Measurements from ENCODE around the gene ECHS1.

ECHS1 gene

DNA sequence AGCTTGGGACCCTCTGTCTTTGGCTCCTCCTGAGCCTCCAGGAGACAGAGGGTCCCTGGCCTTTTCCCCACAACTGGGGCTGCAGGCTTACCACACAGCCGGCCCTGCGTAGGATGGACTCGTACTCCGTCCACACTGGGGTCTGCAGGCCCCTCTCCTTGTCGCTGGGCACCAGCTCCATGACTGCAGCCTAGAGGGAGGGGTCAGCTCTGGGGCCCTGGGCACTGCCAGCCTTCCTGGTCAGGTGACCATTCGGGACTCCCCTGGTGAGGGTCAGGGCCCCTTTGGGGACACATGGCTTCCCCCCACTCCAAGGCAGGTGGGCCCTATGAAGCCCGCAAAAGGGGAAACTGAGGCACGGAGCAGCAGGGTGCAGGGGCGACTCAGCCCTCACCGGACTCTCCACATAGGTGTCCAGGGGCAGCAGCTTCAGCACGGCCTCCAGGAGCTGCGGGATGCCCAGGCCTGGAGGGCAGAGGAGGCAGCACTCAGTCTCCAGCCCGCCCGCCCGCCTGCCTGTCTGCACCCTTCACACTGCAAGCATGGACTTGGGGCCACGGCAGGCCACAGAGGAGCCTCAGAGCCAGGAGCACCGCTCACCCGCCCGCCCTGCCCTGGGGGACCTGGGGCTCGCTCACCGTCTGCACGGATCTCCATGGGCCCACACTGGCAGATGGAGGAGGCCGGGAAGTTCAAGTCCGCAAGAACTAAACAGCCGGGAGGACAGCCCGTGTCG lies 16.4 kb downstream of the ECHS1 start:
- DNase-seq: no peak

DNA sequence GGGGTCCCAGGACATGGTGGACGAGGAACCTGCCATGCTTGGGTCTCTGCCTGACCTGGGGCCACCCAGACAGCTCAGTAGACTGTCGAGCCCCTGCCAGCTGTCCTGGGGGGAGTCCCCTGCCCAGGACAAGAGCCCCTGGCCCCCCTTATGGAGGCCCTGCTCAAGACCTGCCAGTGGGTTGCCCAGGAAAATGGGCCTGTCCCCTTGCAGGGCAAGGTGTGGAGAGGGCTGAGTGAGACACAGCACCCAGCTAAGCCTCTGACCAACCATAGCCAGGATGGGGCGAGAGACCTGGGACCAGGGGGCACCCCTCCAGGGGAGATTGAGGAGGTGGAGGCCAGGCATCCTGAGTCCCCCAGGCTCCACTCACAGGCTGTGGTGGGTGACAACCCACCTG lies 17.2 kb downstream of the ECHS1 start:
- DNase-seq: no peak

DNA sequence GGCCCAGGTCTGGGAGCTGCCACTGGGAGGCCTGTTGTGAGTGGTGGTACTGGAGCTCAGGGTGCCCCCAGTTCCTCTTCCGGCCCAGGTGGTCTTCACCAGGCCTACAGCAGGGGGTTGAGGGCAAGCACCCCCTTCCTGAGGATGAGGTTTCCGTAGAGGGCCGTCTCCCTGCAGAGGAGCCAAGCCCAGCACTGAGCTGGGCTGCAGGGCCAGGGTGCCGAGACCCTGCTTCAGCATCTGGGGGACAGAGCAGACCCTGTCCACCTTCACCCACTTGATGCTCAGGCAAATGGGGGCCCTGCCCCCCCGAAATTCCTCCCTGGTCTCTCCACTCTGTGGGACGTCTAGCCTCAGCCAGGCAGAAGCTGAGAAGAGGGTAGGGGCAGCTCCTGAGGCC lies 17.9 kb downstream of the ECHS1 start:
- DNase-seq: no peak

DNA sequence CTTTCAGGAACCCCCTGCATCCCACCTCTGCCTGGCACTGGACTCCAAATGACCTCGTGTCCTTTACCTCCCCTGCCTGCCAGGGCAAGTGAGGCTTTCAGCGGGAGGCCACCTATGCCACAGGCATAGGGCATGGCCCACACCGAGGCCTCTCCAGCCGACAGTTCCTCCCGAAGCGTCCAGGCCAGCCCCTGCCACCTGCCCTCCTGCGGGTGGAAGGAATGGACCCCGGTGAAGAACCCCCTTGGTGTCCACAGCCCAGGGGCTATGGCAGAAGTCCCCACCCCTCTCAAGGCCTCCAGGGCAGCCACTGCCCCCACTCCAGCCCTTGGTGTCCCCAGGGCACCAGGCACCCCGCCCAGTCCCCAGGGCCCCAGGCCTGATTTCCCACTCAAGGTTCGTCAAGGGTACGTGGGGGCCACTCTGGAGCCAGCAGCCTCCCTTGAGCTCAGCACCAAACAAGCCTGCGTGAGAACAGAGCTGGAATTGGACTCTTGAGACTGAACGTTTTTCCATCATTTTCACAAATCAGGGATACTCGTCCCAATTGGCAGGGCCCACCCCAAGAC lies 18.4 kb downstream of the ECHS1 start:
- DNase-seq: no peak

DNA sequence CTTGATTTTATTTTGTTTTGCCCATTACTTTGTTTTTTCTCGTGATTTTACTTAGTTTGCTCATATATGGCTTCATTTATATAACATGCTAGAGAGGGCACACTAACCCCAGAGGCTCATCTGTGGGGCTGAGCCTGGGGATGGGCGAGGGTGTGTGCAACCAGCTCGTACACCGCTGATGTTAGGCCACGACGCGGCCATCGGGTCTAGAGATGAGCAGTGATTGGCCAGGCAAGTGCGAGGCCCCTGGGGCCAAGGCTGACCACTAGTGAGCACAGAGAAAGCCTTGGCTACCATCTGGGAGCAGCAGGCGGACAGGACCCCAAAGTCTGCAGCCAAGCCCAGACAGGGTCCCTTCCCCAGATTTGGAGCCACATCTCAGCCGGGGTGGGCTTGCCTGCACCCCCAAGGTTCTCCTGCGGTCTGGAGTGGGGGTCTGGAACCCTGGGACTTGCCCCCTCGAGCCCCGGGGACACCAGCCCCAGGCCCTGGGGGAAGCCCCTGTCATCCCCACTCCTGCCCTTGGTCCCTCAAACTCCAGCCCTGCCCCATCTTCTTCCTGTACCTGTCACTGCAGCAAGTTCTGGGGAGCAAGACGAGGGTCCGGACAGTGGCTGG lies 19.1 kb downstream of the ECHS1 start:
- no peak for DNase-seq

DNA sequence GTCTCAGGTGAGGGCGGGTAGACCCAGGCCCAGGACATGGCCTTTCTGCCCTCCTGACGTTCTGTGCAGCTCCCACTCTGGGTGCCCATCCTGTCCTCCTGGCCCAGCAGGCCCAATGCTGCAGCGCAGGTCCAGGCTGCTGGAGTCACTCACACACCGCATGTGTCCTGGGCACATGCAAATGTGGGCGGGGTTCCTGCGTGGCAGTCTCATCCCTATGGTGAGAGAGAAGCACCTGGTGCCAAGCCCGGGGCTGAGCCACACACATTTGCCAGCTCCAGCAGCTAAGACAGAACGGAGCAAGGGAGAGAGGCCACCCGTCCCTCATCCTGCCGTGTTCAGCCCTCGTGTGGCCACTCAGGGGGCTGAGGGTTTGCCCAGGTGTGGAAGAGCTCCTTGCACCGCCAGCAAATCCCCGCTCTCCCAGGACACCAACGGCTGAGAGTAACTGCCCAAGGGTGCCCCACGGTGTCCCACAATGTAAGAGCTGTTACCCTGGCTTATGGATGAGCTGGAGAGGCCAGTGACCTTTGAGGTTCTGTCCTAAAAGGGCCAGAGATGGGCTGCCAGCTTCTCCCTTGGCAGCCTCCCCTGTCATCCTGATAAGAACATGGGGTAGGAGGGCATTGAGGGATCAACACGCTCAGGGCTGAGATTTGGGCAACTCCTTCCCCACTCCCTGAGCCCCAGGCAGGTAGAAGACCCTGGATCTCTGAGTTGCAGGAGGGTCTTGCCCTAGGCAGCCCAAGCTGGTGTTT lies 19.8 kb downstream of the ECHS1 start:
- DNase-seq: no peak

DNA sequence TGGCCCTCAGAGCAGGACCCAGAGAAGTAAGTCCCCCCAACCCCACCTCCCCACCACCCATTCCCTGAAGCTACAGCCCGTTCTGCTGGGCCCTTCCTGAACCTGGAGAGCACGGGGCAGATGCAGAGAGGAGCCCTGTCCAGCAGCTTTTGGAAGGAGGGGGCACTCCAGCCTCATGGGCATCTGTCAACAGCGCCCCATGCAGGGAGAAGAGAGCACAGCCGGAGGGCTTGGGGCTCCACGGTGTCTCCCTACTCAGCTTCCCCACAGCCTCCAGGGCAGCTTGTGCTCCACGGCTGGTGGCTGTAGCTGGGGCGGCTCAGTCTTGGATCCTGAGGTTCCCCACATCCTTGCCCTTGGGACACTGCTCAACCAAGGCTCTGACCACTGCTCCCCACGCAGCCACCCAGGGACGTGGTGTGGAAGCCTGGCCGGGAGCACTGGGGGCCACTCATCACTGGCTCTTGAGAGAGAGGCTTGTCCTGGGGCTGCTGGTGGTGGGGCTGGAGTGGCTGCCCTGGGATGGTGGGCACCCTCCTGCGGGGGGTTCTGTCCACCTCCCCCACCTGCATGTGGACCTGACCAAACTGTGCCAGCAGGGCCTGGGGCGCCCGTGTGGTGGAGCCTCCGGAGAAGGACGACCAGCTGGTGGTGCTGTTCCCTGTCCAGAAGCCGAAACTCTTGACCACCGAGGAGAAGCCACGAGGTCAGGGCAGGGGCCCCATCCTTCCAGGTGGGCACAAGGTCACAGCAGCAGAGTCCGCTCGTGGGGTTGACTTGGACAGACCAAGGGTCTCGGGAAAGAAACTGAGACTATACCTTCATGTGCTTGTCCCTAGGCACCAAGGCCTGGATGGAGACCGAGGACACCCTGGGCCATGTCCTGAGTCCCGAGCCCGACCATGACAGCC lies 21.5 kb downstream of the ECHS1 start:
- no peak for DNase-seq

DNA sequence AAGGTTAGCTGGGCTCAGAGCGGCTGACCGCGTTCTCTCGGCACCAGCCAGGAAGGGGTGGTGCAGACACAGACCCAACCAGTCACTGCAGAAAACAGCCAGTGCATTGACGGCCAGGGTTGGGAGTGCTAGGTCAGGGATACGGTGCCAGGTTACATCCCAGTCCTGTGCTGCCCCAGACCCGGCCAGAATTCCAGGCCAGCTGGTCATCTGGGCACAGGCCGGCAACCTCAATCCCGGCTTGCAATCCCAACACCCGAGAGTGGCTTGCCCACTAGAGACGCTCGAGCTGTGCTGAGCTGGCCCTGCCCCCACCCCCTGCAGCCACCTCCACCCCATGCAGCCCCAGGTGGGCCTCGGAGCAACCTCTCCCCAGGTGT lies 22.2 kb downstream of the ECHS1 start:
- DNase-seq: no peak

DNA sequence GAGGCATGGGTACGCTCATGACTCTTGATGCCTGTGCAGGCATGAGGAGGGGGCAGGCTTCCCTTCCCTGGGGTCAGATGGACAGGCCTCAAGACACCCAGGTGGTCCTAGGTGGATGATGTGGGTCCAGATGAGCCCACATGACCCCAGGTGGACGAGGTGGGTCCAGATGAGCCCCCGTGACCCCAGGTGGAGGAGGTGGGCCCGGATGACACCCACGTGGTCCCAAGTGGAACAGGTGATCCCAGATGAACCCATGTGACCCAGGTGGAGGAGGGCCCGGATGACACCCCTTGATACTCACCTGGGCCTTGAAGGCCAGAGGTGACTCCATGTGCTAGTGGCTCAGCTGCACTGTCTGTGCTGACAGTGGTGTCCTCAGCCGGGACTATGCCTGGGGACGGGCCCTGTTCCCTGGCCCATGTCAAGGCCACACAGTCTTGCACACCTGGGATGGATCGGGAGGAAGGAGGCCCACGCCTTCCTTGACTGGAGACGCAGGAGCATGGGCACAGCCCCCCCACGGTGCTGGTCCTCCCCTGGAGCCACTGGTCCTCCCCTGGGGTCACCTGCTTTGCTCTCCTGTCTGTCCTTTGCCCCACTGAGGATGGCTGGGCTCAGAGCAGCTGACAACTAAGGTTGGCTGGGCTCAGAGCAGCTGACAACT lies 22.7 kb downstream of the ECHS1 start:
- no peak for DNase-seq

DNA sequence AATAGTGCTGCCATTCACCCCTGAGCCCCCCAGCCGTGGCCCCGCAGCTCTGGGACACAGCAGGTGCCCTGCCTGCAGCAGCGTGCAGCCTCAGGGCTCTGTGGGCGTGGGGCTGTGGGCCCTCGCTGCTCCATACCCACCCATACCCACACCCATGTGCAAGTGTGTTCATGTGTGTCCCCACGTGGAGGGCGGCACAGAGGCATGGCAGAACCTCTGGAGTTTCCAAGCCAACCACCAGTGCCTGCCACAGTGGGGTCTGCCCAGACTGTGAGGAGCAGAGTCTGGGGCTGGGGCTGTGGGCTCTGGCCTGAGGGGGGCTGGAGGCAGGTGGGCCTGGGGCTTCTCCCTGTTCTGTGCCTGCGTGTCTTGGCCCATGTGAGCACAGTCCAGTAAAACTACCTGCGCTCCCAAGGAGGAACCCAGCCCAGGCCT lies 23.6 kb downstream of the ECHS1 start:
- no peak for DNase-seq

DNA sequence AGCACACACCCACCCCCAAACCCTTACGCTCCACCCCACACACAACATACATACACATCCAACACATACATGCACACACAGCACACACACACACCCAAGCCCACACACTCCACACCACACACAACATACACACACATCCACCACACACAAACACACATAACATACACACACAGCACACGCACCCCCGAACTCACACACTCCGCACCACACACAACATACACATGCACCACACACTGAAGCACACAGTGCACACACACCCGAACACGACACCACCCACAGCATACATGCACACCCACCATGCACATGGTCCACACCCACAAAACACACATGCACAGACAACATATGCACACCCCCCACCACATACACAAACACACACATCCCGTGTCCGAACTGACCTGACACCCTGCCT lies 24.0 kb downstream of the ECHS1 start:
- no peak for DNase-seq

DNA sequence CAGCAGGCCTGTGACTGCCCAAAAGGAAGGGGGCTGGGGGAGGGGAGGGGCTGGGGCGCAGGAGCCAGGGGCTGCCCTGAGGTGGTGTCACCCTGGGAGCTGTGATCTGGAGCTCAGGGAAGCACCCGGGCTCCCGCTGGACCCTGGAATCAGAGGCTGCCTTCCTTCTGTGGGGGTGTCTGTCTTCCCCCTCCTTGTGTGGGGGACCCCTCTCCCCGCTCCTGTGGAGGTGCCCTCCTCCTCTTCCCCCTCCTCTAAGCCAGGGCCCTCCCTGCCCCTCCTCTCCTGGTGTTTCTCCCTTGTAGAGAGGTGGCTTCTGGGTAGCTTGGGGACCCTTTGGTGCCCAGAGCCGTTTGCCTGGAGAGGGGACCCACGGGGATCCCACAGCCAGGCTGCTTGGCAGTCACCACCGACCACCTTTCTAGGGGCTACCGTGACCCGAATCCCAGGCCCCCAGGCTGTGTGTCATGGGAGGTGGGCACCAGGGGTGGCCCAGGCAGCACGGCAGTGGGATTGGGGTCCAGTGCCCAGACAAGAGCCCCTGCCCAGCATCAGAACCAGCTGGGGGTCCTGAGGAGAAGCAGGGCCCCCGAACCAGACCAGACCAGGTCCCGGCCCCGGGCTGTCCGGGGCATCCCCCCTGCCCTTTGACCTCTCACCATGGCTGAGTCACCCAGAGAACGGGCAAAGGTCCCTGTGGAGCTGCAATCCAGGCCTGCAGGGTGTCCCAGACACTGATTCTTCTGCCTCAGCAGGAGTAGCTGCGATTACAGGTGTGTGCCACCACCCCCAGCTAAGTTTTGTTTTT lies 25.2 kb downstream of the ECHS1 start:
- DNase-seq: no peak

DNA sequence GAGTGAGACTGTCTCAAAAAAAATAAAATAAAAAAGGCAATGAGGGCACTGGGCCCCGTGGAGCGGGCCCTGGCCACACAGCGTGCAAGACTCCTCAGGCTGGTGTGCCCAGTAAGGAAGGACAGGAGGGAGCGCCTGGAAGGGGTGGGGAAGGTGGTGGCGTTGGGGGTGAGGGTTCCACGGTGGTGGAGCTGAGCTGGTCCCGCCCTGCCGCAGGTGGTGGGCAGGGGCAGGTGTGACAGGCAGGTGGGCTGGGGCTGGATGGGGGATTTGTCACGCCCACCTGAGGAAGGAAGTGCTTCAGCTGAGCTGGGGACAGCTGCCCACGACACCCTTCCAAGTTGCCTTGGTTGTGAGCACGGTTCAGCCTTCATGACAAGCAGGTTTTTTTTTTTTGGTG lies 26.7 kb downstream of the ECHS1 start:
- no peak for DNase-seq

DNA sequence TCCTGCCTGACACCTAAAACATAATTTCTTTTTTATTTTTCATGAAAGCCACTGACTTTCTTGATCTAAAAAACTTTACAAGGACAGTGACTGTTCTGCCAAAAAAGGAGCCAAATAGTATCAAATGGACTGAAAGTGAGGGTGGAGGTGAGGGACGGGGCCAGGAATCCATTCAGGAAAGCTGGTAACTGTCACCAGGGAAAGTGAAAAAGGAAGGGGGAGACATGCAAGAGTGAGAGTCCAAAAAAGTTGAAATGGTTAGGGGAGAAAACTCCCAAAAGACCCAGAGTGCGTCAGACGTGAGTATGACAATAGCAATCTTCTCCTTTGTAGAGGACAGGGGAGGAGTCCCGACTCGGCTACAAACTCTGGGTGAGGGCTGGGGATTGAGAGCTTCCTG lies 28.9 kb downstream of the ECHS1 start:
- no peak for DNase-seq

DNA sequence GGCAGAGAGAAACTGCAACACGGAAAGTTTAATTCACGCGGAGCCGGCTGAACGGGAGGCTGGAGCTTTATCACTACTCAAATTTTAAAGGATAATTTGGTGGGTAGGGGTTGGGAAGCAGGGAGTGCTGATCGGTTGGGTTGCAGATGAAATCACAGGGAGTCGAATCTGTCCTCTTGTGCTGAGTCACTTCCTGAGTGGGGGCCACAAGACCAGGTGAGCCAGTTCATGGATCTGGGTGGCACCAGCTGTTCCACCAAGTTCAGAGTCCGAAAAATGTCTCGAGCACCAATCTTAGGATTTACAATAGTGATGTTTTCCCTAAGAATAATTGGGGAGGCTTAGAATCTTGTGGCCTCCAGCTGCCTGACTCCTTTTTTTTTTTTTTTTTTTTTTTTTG lies 29.6 kb downstream of the ECHS1 start:
- DNase-seq: no peak

DNA sequence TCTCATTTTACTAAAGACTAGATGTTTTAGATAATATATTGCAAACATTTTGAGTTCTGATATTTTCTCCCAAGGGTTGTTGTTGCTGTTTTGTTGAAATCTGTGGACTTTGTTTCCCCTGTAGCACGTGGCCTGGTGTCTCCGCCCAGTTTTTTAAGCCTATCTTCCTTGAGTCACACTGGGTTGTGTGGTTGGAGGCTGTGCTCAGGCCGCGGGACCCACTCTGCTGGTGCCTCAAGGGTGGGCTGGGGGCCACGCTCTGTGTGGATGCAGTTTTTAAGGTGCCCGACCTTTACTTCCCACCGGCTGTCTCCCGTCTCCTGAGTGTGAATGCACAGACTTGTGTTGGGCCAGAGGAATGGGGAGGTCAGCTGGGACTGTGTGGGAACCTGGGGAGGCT lies 30.2 kb downstream of the ECHS1 start:
- no peak for DNase-seq

DNA sequence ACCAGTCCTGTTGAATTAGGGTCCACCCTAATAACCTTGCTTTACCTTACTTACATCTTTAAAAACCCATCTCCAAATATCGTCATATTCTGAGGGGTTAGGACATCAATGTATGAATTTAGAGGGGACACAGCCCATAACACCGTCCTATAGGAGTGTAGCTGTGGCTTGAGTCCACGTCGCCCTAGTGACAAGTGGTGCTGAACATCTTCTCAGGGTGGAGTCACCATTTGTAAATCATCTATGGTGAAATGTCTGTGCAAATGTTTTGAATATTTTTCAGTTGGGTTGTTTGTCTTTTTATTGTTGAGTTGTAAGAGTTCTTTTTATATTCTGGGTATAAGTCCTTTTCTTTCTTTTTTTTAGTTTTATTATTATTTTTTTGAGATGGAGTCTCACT lies 31.2 kb downstream of the ECHS1 start:
- DNase-seq: no peak

DNA sequence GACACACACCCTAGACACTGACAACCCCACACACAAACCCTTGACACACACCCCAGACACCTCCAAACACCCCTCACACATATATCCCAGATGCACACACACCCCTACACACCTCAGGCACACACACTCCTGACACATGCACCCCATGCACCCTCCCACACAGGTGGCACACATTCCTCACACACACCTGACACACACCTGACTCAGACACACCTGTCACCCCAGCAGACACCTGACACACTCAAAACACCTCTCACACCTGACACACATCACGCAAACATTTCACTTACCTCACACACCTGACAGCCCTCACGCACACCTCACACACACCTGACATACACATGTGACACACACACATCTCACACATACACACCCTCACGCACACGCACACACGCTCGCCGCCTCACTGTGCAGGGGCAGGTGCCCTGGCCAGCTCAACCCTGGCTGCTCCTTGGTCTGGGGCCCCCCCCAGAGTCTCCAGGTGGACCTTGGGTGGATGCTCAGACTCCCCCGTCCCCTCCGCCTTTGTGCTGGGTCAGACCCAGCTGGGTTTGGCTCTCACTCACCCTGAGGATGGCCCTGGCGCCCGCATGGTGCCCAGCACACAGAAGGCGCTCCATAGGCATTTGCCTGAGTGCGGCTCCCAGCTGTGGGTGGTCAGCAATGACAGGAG lies 33.3 kb downstream of the ECHS1 start:
- DNase-seq: no peak

DNA sequence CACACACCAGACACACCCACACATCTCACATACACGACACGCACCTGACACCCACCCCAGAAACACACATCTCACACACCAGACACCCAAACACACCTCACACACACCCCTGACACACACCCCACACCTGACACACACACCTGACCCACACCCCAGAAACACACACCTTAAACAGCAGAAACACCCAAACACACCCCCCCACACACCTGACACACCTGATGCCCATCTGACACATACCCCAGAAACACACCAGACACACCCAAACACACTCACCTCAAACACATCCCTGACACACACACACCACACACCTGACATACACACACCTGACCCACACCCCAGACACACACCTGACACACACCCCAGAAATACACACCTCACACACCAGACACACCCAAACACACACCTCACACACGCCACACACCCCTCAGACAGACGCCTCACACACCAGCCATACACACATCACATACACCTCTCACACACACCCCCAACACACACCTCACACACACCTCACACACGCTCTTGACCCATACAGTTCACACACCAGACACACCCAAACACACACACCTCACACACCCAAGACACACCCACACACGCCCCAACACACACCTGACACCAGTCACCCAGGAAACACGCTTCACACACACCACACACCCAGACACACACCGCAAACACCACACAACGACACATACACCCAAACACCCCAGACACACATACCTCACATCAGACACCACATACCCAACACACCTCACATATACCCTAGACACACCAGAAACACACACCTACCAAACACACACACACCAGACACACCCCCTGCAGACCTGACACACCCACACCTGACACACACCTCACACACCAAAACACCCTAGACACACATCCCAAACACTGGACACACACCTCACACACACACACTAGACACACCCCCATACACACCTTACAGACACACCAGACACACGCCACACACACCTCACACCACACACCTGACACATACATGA lies 34.8 kb downstream of the ECHS1 start:
- no peak for DNase-seq

DNA sequence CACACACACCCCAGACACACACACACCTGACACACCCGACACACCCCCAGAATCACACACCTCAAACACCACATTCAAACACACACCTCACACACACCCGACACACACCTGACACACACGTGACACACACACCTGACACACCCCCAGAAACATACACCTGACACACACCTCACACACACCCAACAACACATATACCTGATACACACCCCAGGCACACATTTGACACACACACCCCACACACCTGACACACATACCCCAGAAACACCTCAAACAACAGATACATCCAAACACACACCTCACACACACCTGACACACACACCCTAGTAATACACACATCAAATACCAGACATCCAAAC lies 35.8 kb downstream of the ECHS1 start:
- DNase-seq: no peak
